A549 (cell line): ENCODE data around the gene RASSF6.

ENCODE experiments used
- CBX2 ChIP-seq: fragments of 200-600 bp; sonication (generic); IDR thresholded peaks from 2 replicates; pipeline ENCODE4 v1.6.1; 2016; ENCODE audit warnings: low read depth, mild to moderate bottlenecking, borderline replicate concordance
- EP300 ChIP-seq, 2 experiments: fragments of >200 bp; sonication (Bioruptor Twin); formaldehyde crosslinking; IDR thresholded peaks; 2 replicates in 1 of 2; 3 replicates in 1 of 2; pipeline ENCODE4 v1.6.1; 2016 to 2017
- MAFK ChIP-seq: fragments of 450-650 bp; IDR thresholded peaks from 2 replicates; pipeline ENCODE4 v1.6.1; 2014; ENCODE audit not compliant: partially characterized antibody
- POLR2A ChIP-seq: IDR thresholded peaks from 2 replicates; pipeline ENCODE4 v1.6.1; 2012; ENCODE audit warnings: mild to moderate bottlenecking, low read length
- REST ChIP-seq: fragments of 200-600 bp; sonication (generic); IDR thresholded peaks from 2 replicates; pipeline ENCODE4 v1.6.1; 2016; ENCODE audit warnings: antibody characterized with exemption, mild to moderate bottlenecking, moderate library complexity
- TF ChIP-seq, protein P1 (sequence below): fragments of >200 bp; sonication (Bioruptor Twin); formaldehyde crosslinking; IDR thresholded peaks from 3 replicates; pipeline ENCODE4 v1.5.1; 2016

- TF ChIP-seq, protein P1, sequence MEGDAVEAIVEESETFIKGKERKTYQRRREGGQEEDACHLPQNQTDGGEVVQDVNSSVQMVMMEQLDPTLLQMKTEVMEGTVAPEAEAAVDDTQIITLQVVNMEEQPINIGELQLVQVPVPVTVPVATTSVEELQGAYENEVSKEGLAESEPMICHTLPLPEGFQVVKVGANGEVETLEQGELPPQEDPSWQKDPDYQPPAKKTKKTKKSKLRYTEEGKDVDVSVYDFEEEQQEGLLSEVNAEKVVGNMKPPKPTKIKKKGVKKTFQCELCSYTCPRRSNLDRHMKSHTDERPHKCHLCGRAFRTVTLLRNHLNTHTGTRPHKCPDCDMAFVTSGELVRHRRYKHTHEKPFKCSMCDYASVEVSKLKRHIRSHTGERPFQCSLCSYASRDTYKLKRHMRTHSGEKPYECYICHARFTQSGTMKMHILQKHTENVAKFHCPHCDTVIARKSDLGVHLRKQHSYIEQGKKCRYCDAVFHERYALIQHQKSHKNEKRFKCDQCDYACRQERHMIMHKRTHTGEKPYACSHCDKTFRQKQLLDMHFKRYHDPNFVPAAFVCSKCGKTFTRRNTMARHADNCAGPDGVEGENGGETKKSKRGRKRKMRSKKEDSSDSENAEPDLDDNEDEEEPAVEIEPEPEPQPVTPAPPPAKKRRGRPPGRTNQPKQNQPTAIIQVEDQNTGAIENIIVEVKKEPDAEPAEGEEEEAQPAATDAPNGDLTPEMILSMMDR: no peak
- no peak for TF ChIP-seq CBX2
- TF ChIP-seq REST: no peak
- peak; percentile 16 for TF ChIP-seq MAFK
- no peak for TF ChIP-seq POLR2A
- no peak for TF ChIP-seq EP300 (IDR thresholded peaks at IDR 0.05)
These were observed 4.6 kb downstream of the RASSF6 start for GRCh38 chr4:73615613-73616012.
